IPS-18a (cell line): ENCODE results near the gene C11orf58.

Experiments used
- H3K27ac ChIP-seq: one replicate; pipeline ENCODE4 v1.5.1; 2013; ENCODE audit warnings: low read length
- H3K27me3 ChIP-seq: one replicate; pipeline ENCODE4 v1.6.1; 2013; ENCODE audit warnings: mild to moderate bottlenecking, low read length; ENCODE audit not compliant: control insufficient read depth, insufficient read depth
- H3K36me3 ChIP-seq: one replicate; pipeline ENCODE4 v1.6.1; 2013; ENCODE audit warnings: low read depth, low read length; ENCODE audit not compliant: control insufficient read depth
- H3K4me1 ChIP-seq: one replicate; pipeline ENCODE4 v1.6.1; 2013; ENCODE audit warnings: low read depth, low read length; ENCODE audit not compliant: control insufficient read depth
- H3K4me3 ChIP-seq: one replicate; pipeline ENCODE4 v1.5.1; 2013; ENCODE audit warnings: low read length
- H3K9ac ChIP-seq: one replicate; pipeline ENCODE4 v1.6.1; 2013; ENCODE audit warnings: mild to moderate bottlenecking, low read length, moderate library complexity
- H3K9me3 ChIP-seq: one replicate; pipeline ENCODE4 v1.6.1; 2013; ENCODE audit warnings: low read depth, low read length; ENCODE audit not compliant: control insufficient read depth

The C11orf58 gene

DNA sequence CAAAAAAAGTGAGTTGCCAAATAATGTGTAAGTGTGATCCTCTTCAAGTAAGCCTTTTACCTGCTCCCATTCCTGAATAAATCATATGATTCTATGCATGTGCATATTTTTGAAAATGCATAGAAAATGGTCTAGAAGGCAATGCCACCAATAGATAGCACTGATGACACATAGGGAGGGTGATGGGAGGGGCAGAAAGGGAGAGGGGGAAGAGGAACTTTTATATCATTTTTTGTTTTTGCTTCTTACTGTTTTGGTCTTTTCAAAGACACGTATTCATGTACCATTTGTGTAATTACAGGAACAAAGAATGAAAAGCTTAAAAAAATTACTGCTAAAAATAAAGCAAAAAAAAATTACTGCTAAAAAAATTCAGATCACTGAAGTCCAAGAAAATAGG lies 60.8 kb downstream of the C11orf58 start:
- Histone ChIP-seq H3K4me1 (no peaks in the 10 kb centered on the region), H3K4me3 (no peak overlapping the region), H3K27ac (no peak overlapping the region), H3K36me3 (no peaks in the 10 kb centered on the region), H3K27me3 (no peaks in the 10 kb centered on the region), H3K9ac (no peak overlapping the region), H3K9me3 (no peaks in the 10 kb centered on the region)

DNA sequence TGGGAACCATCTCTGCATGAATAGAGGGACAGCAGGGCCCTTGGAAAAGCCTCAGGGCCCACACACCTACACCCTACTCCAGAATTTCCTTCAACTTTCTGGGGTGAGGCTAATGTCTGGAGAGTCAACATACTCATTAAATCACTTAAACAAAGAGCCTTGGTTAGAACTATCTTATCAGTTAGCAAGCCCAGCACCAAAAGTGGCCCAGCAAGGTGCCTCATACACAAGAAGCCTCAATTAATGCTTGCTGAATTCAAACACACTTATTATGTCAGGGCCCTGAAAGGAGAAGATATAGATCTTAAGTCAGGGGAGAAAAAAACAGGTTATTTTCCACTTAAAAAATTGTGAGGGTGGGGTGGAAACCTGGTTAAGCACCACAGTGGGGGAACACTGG lies 61.4 kb downstream of the C11orf58 start:
- H3K4me1 ChIP-seq, result no peaks in the 10 kb centered on the region
- H3K27me3 ChIP-seq, result no peaks in the 10 kb centered on the region
- H3K36me3 ChIP-seq, result no peaks in the 10 kb centered on the region
- H3K9ac ChIP-seq, result no peak overlapping the region
- no peak overlapping the region for H3K4me3 ChIP-seq
- no peak overlapping the region for H3K27ac ChIP-seq
- no peaks in the 10 kb centered on the region for H3K9me3 ChIP-seq

DNA sequence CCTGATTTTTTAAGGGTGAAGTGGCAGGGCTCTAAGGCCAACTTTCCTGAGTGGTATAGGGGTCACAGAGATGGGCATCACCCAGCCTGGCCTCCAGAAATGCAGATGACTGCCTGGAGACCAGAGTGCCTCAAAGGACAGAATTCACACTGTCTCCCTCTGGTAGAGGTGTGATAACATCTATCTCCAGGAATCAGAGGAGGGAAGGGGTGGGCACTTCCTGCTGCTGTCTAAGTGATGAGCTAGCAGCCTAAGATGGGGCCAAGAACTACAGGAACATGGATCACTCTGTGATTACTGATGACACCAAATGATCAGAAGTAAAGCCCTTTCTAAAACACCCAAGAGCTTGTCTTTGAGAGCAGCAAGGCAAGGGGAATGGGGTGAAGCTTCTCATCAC lies 61.9 kb downstream of the C11orf58 start:
- Histone ChIP-seq H3K27ac (no peak overlapping the region), H3K4me3 (no peak overlapping the region), H3K4me1 (no peaks in the 10 kb centered on the region), H3K9ac (no peak overlapping the region), H3K36me3 (no peaks in the 10 kb centered on the region), H3K9me3 (no peaks in the 10 kb centered on the region), H3K27me3 (no peaks in the 10 kb centered on the region)

DNA sequence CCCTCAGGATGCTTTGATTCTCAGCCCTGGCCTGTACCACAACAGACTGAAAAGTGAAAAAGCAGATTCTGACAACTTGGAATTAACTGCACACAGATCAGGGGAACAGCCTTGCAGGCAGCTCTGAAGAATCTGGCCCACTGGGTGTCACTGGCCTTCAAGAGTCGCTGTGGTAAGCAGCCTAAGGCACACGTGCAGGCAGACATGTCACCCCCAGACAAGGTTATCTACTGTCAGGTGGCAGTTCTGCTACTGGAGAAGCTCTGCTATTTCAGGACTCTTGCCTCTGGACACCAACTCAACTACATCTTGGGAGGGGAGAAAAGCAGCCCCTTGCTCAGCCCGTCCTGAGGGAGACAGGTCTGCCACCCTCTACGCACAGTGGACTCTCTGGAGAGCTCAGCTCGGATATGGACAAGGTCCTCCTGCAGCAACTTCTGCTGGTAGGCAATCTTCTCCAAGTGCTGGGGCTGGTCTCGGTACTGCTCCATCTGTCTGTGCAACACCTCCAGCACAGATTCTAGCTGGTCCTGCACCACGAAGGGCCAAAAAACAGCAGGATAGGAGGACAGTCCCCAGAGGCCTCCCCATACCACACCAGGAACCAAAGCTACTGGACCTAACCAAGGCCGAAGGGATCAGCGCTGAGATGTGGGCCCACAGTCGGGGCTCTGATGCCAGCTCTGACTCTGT lies 63.0 kb downstream of the C11orf58 start:
- Histone ChIP-seq H3K36me3 (no peaks in the 10 kb centered on the region), H3K27me3 (no peaks in the 10 kb centered on the region), H3K9me3 (no peaks in the 10 kb centered on the region), H3K4me1 (no peaks in the 10 kb centered on the region), H3K27ac (no peak overlapping the region), H3K9ac (no peak overlapping the region), H3K4me3 (no peak overlapping the region)

DNA sequence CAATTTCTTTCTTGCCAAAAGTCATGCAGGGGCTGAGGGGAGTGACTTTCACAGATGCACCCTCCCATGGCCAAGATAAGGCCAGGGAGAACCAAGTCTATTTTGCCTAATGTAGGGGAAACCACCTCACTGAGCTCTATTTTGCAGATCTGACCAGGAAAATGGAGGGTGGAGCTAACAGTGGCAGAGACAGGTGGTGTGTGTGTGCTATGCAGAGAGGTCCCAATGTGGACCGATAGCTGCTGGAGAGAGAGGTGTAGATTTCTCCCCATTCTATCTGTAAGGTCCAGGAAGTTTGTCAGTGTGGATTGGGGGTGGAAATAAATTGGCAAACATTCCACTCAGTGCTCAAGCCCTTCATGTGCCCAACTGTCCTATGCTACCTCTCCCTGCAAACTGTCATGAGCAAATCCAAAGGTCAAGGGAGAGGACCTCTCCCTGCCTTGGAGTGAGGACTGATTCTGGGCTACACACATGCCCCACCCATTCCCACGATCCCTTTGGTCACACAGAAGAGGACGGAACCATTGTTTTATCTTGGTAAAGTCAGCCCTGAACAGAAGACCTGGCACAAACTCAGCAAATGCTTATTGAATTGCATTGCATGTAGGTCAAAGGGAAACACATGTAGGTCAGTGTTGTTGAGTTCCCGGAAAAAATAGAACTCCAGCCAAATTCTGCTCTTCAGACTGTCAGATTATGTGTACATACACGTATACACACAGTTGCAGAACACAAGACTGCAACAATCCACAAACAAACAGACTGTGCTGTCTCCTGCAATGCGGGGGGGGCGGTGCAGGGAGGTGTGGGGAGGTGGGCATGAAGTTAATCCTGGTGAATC lies 65.9 kb downstream of the C11orf58 start:
- Histone ChIP-seq H3K27me3 (no peaks in the 10 kb centered on the region), H3K27ac (no peak overlapping the region)

DNA sequence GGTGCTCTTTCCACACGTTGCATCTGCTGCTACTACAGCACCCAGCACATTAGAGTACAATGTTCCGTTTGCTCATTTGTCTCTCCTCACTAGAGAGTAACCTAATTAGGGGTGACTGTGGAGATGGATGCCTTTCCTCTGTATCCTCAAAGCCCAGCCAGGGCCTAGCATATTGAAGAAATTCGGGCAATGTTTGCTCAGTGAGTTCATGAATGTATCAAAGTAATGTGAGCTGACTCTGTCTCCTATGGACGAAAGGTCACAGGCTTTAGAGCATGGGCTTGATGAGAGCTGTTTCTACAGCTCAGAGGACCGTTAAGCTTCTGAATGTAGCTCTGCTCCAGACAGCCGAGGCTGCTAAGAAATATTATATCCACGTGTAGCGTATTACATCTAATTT lies 67.5 kb downstream of the C11orf58 start:
- Histone ChIP-seq H3K27me3 (no peaks in the 10 kb centered on the region), H3K4me1 (no peaks in the 10 kb centered on the region), H3K36me3 (no peaks in the 10 kb centered on the region), H3K4me3 (no peak overlapping the region), H3K27ac (no peak overlapping the region), H3K9me3 (no peaks in the 10 kb centered on the region), H3K9ac (no peak overlapping the region)

More for the DNA sequence above, 65.9 kb downstream of the C11orf58 start:
- no peaks in the 10 kb centered on the region for H3K36me3 ChIP-seq
- no peak overlapping the region for H3K4me3 ChIP-seq
- no peaks in the 10 kb centered on the region for H3K9me3 ChIP-seq
- no peak overlapping the region for H3K9ac ChIP-seq
- H3K4me1 ChIP-seq, result no peaks in the 10 kb centered on the region

DNA sequence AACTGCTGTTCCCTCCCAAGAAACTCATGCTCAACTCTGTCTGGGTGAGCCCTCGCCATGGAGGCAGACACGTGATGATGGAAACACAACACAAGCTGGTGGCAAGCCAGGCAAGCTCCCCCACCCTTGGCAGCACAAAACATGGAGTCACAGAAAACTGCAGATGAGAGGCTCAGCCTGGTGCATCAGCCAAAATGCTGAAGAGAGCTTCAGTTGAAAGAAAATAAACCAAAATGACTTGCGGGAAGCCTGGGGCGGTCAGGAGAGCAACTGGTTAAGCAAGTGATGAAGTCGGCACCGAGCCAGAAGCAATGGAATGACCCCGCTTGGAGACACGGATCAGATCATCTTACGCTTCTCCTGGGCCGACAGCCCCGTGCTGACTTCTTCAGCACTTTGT lies 68.3 kb downstream of the C11orf58 start:
- Histone ChIP-seq H3K36me3 (no peaks in the 10 kb centered on the region), H3K27me3 (no peaks in the 10 kb centered on the region), H3K4me1 (peaks cover 2% of the 10 kb centered on the region), H3K9ac (no peak overlapping the region), H3K4me3 (no peak overlapping the region), H3K9me3 (no peaks in the 10 kb centered on the region), H3K27ac (no peak overlapping the region)

DNA sequence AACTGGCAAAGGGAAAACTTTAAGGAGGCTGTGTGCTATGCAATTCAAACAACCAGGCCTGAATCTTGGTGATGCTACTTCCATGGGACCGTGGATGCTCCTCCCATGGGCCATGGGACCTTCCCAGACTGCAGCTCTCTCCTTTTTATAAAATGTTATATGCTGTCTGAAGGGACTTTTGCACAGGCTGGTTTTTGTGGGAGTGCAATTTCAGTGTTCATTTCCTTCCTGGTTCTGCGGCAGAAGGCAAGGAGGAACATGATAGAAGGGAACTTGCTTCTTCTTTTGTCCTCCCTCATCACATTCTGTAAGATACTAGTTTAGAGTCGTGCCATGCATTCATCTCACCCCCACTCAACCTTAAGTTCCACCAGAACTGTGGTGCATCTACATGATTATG lies 68.9 kb downstream of the C11orf58 start:
- H3K4me1 ChIP-seq, result peaks cover 8% of the 10 kb centered on the region
- H3K27ac ChIP-seq, result no peak overlapping the region
- no peak overlapping the region for H3K9ac ChIP-seq
- no peaks in the 10 kb centered on the region for H3K27me3 ChIP-seq
- H3K9me3 ChIP-seq, result no peaks in the 10 kb centered on the region
- no peaks in the 10 kb centered on the region for H3K36me3 ChIP-seq
- no peak overlapping the region for H3K4me3 ChIP-seq
